ENCODE data around the gene MTCL1.

DNA sequence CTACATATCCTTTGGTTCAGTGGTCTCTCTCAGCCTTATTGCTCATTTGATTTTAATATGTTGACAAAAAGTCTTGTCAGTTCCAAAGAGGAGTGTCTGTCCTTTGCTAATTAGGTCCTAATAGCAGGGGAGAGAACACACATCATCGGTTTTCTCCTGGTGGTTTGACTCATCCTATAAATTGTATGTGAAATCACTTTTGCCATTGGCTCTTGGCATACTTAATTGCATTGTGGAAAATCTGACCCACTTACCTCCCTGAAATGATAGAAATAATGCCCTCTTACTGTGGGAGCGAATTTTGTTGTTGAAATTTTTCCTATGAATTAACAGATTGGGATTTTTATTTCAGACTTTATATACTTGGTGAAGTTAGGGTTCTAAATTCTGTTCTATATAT lies 58.3 kb downstream of the MTCL1 start:
- TF ChIP-seq, protein P1, sequence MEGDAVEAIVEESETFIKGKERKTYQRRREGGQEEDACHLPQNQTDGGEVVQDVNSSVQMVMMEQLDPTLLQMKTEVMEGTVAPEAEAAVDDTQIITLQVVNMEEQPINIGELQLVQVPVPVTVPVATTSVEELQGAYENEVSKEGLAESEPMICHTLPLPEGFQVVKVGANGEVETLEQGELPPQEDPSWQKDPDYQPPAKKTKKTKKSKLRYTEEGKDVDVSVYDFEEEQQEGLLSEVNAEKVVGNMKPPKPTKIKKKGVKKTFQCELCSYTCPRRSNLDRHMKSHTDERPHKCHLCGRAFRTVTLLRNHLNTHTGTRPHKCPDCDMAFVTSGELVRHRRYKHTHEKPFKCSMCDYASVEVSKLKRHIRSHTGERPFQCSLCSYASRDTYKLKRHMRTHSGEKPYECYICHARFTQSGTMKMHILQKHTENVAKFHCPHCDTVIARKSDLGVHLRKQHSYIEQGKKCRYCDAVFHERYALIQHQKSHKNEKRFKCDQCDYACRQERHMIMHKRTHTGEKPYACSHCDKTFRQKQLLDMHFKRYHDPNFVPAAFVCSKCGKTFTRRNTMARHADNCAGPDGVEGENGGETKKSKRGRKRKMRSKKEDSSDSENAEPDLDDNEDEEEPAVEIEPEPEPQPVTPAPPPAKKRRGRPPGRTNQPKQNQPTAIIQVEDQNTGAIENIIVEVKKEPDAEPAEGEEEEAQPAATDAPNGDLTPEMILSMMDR (IDR thresholded peaks at IDR 0.05) = no peak
- TF ChIP-seq POLR2A (IDR thresholded peaks at IDR 0.05) = no peak

All from right lobe of liver (tissue), 4 donors.